Peyer's patch (tissue), 4 donors: ENCODE results near the gene DHRSX. TPM values are rescaled to one million over a fixed set of nuclear protein-coding genes. Genes with fewer than 3 reads are reported as not detected.

Experiments
- DNase-seq, 3 donors: peaks; one replicate each; pipeline ENCODE4 v3.0.0-alpha.2; 2017 to 2019
- H3K27ac ChIP-seq, 4 donors: fragments of 200-600 bp; sonication (generic); one replicate each; pipeline ENCODE4 v1.5.1; 2016 to 2019
- H3K27me3 ChIP-seq, 2 donors: fragments of 200-600 bp; sonication (generic); one replicate each; pipeline ENCODE4 v1.5.1; 2019
- H3K36me3 ChIP-seq, 3 donors: fragments of 200-600 bp; sonication (generic); one replicate each; pipeline ENCODE4 v1.5.1; 2016 to 2019
- H3K4me1 ChIP-seq, 4 donors: fragments of 200-600 bp; sonication (generic); one replicate each; pipeline ENCODE4 v1.5.1; 2016 to 2019
- H3K4me3 ChIP-seq, 4 donors: fragments of 200-600 bp; sonication (generic); 1 replicate in 3 of 4; 2 replicates in 1 of 4; pipeline ENCODE4 v1.5.1; 2016 to 2019; ENCODE audit warnings: mild to moderate bottlenecking in 1 of 4
- H3K9me3 ChIP-seq, 4 donors: fragments of 200-600 bp; sonication (generic); one replicate each; pipeline ENCODE4 v1.5.1; 2016 to 2019; ENCODE audit warnings: mild to moderate bottlenecking in 1 of 4
- POLR2A ChIP-seq, 2 donors: fragments of 450-650 bp; IDR thresholded peaks; one replicate each; pipeline ENCODE4 v1.5.1; 2017; ENCODE audit warnings: antibody characterized with exemption in 2 of 2, mild to moderate bottlenecking in 2 of 2, moderate library complexity in 2 of 2
- total RNA-seq, 4 donors: library from RNA; depleted of rRNA; stranded (reverse); fragments of >200 nt; gene quantifications; one replicate each; pipeline ENCODE4 v1.1.0, GENCODE V29; 2016
- TF ChIP-seq, protein P1 (sequence below), 6 experiments: fragments of 450-650 bp in 4 of 6; fragments of 200-600 bp in 2 of 6; sonication (generic) in 1 of 6; IDR thresholded peaks; one replicate each; pipeline ENCODE4 v1.5.1; 2017 to 2019; ENCODE audit warnings: antibody characterized with exemption in 6 of 6, mild to moderate bottlenecking in 3 of 6, moderate library complexity in 1 of 6

DHRSX gene
- total RNA-seq, 4 donors from 2014 or later = 21.5 to 55.4 (median 40.4) TPM

DNA sequence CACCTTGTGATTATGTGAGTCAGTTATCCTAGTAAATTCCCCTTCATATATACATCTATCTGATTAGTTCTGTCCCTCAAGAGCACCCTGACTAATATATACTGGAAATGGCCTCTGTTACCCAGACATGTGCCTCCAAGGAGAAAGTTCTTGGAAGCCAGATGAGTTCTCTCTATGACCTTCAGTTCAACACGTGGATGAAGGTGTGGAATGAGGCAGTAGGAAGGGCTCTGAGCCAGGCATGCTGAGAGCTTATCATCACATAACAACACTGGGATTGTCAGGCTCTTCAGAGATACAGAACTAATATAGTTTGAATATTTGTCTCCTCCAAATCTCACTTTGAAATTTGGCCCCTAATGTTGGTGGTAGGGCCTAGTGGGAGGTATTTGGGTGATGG lies 44.4 kb upstream of the DHRSX start:
- TF ChIP-seq, protein P1, sequence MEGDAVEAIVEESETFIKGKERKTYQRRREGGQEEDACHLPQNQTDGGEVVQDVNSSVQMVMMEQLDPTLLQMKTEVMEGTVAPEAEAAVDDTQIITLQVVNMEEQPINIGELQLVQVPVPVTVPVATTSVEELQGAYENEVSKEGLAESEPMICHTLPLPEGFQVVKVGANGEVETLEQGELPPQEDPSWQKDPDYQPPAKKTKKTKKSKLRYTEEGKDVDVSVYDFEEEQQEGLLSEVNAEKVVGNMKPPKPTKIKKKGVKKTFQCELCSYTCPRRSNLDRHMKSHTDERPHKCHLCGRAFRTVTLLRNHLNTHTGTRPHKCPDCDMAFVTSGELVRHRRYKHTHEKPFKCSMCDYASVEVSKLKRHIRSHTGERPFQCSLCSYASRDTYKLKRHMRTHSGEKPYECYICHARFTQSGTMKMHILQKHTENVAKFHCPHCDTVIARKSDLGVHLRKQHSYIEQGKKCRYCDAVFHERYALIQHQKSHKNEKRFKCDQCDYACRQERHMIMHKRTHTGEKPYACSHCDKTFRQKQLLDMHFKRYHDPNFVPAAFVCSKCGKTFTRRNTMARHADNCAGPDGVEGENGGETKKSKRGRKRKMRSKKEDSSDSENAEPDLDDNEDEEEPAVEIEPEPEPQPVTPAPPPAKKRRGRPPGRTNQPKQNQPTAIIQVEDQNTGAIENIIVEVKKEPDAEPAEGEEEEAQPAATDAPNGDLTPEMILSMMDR (IDR thresholded peaks at IDR 0.05) = no peak
- TF ChIP-seq POLR2A (IDR thresholded peaks at IDR 0.05) = no peak
- DNase-seq = no peak
- Histone ChIP-seq H3K36me3 (no peaks in the 10 kb centered on the region), H3K4me1 (no peaks in the 10 kb centered on the region), H3K27me3 (no peaks in the 10 kb centered on the region), H3K27ac (no peak overlapping the region), H3K4me3 (no peak overlapping the region), H3K9me3 (no peaks in the 10 kb centered on the region)

DNA sequence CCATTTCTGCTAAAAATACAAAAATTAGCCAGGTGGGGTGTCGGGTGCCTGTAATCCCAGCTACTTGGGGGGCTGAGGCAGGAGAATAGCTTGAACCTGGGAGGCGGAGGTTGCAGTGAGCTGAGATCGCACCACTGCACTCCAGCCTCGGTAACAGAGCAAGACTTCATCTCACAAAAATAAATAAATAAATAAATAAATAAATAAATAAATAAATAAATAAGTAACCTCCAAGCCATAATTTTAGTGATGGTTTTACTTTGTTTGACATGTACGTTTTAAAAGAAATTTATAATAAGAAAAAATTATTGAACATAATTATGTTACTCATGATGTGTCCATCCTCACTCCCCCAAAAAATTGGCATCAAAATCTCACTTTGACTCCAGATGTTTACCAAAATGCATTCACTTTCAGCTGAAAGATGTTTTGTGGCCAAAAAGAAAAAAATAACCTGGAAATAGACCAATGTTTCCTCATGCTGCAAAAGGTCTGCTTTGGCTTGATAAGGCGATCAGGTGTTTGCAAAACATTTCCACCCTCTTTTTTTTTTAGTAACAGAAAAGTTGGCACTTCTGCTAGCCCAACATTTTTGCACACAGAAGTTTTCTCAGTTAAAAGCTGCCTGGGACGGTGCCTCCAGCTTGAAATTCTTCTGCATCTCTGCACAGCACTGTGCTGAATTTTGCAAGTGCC lies 42.2 kb upstream of the DHRSX start:
- H3K36me3 ChIP-seq = no peaks in the 10 kb centered on the region
- TF ChIP-seq, protein P1 (IDR thresholded peaks at IDR 0.05) = no peak
- TF ChIP-seq POLR2A (IDR thresholded peaks at IDR 0.05) = no peak
- H3K27me3 ChIP-seq = no peaks in the 10 kb centered on the region
- H3K9me3 ChIP-seq = no peaks in the 10 kb centered on the region
- H3K4me1 ChIP-seq = no peaks in the 10 kb centered on the region
- no peak for DNase-seq
- no peak overlapping the region for H3K4me3 ChIP-seq
- no peak overlapping the region for H3K27ac ChIP-seq

GRCh38 chrX:2541603-2542002 lies 40.8 kb upstream of the DHRSX start:
- TF ChIP-seq, protein P1 (IDR thresholded peaks at IDR 0.05) = no peak
- TF ChIP-seq POLR2A (IDR thresholded peaks at IDR 0.05) = no peak
- DNase-seq = no peak
- no peak overlapping the region for H3K4me3 ChIP-seq
- no peaks in the 10 kb centered on the region for H3K36me3 ChIP-seq
- H3K9me3 ChIP-seq = no peaks in the 10 kb centered on the region
- H3K27ac ChIP-seq = no peak overlapping the region
- no peaks in the 10 kb centered on the region for H3K4me1 ChIP-seq
- H3K27me3 ChIP-seq = no peaks in the 10 kb centered on the region

DNA sequence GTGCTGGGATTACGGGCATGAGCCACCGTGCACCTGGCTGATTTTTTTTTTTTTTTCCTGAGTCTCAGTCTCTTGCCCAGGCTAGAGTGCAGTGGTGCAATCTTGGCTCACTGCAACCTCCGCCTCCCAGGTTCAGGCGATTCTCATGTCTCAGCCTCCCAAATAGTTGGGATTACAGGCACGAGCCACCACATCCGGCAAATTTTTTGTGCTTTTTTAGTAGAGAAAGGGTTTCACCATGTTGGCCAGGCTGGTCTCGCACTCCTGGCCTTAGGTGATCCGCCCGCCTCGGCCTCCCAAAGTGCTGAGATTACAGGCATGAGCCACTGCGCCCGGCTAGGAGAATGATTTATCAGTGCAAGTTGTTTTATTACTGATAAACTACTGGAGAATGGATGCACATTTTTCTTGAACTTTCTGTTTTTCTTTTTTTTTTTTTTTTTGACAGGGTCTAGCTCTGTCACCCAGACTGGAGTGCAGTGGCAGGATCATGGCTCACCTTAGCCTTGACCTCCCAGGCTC lies 39.7 kb upstream of the DHRSX start:
- Histone ChIP-seq H3K27me3 (no peaks in the 10 kb centered on the region), H3K4me1 (no peaks in the 10 kb centered on the region), H3K36me3 (no peaks in the 10 kb centered on the region), H3K4me3 (no peak overlapping the region), H3K27ac (no peak overlapping the region), H3K9me3 (no peaks in the 10 kb centered on the region)
- no peak for DNase-seq
- TF ChIP-seq, protein P1 (IDR thresholded peaks at IDR 0.05) = no peak
- no peak for TF ChIP-seq POLR2A (IDR thresholded peaks at IDR 0.05)

DNA sequence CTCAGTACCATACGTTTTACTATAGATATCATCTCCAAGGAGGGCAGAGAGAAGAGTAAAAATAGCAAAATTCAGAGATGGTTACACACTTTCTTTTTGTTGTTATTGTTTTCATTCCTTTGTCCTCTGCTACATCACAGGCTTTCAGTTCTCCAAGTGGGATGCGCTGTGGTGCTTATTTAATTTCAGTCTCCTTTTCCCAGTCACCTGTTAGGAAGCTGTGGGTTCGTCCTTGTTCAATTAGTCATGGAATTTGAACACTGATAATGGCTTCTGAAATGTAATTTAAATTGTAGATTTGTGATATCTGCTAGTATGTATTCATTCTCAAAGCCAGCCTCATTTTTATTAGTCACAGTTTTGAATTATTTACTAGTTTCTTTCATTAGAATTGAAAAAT lies 38.8 kb upstream of the DHRSX start:
- no peak for DNase-seq
- Histone ChIP-seq H3K27me3 (no peaks in the 10 kb centered on the region), H3K4me1 (no peaks in the 10 kb centered on the region), H3K4me3 (no peak overlapping the region), H3K36me3 (no peaks in the 10 kb centered on the region), H3K27ac (no peak overlapping the region), H3K9me3 (no peaks in the 10 kb centered on the region)
- no peak for TF ChIP-seq POLR2A (IDR thresholded peaks at IDR 0.05)
- TF ChIP-seq, protein P1 (IDR thresholded peaks at IDR 0.05) = no peak
